Measurements from ENCODE around the gene AMOTL1.

Gene AMOTL1

GRCh38 chr11:94780432-94780831, 12.3 kb downstream of the AMOTL1 start:
- DNase-seq (ENCODE audit: low read depth), result no peak
- H3K4me3 ChIP-seq (ENCODE audit: control insufficient read depth, low read depth, low read length), result no peak overlapping the region
- TF ChIP-seq CTCF (IDR thresholded peaks at IDR 0.05; ENCODE audit: control insufficient read depth, insufficient read depth, low read depth, low read length, missing control alignments), result no peak

DNA sequence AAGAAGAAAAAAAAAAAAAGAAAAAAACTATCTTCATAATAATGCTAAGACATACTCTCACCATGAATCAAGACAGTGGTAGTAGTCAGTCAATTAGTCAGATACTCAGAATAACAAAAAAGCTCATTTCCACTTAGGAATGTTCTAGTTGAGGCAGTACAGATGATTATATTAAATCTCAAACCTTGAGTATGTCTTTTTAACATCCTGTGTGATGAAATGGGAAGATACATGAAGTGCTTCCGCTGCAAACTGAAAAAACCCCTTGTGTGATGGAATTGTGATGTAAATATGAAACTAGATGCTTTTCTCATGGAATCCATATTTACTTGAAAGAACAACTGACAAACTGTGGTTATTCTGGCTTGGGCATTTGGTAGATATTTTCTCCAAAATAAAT, 13.7 kb downstream of the AMOTL1 start:
- DNase-seq (ENCODE audit: low read depth), result no peak
- no peak for TF ChIP-seq CTCF (IDR thresholded peaks at IDR 0.05; ENCODE audit: control insufficient read depth, insufficient read depth, low read depth, low read length, missing control alignments)
- H3K4me3 ChIP-seq (ENCODE audit: control insufficient read depth, low read depth, low read length), result no peak overlapping the region

- TF ChIP-seq CTCF (IDR thresholded peaks at IDR 0.05; ENCODE audit: control insufficient read depth, insufficient read depth, low read depth, low read length, missing control alignments), result no peak
- H3K4me3 ChIP-seq (ENCODE audit: control insufficient read depth, low read depth, low read length), result no peak overlapping the region
- no peak for DNase-seq (ENCODE audit: low read depth)
Measured at GRCh38 chr11:94782446-94782845, 14.3 kb downstream of the AMOTL1 start.

GRCh38 chr11:94784884-94785283, 16.7 kb downstream of the AMOTL1 start:
- H3K4me3 ChIP-seq (ENCODE audit: control insufficient read depth, low read depth, low read length), result no peak overlapping the region
- DNase-seq (ENCODE audit: low read depth), result no peak
- no peak for TF ChIP-seq CTCF (IDR thresholded peaks at IDR 0.05; ENCODE audit: control insufficient read depth, insufficient read depth, low read depth, low read length, missing control alignments)

DNA sequence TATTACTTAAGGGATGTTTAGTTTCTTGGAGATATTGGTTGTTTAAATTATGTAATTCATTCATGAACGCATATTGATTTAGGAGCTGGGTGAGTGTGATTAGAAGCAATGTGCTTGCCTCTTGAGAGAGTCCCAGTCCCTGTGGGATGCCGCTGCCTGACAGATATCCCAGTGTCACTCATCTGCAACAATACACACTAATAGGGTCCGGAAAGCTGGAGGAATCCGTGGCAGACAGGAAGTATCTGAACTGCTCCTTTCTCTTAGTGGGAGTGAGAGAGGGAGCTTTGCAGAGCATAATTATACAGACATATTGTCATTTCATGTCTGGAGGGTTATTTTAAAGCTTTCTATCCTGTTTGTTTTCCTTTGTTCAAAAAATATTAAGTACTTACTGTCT, 17.4 kb downstream of the AMOTL1 start:
- TF ChIP-seq CTCF (IDR thresholded peaks at IDR 0.05; ENCODE audit: control insufficient read depth, insufficient read depth, low read depth, low read length, missing control alignments), result no peak
- H3K4me3 ChIP-seq (ENCODE audit: control insufficient read depth, low read depth, low read length), result no peak overlapping the region
- no peak for DNase-seq (ENCODE audit: low read depth)

- no peak overlapping the region for H3K4me3 ChIP-seq (ENCODE audit: control insufficient read depth, low read depth, low read length)
- no peak for DNase-seq (ENCODE audit: low read depth)
- peak; percentile 47 for TF ChIP-seq CTCF (IDR thresholded peaks at IDR 0.05; ENCODE audit: control insufficient read depth, insufficient read depth, low read depth, low read length, missing control alignments)
Measured at GRCh38 chr11:94786264-94787126, 18.3 kb downstream of the AMOTL1 start.
